Neural crest cell (in vitro differentiated cells): Measurements from ENCODE around the gene BRD1. TPM values are rescaled to one million over a fixed set of nuclear protein-coding genes. Genes with fewer than 3 reads are reported as not detected.

Experiments used
- DNase-seq: peaks from one replicate; pipeline ENCODE4 v3.0.0; 2021; ENCODE audit warnings: low read depth, mixed read lengths, low spot score
- H3K27ac Mint-ChIP-seq: one replicate; pipeline ENCODE4 v1.8.0; 2021; ENCODE audit warnings: mild to moderate bottlenecking, mixed read lengths; ENCODE audit not compliant: unreplicated experiment
- H3K27me3 Mint-ChIP-seq: 2 replicates; pipeline ENCODE4 v1.8.0; 2021; ENCODE audit warnings: low read depth, mild to moderate bottlenecking, mixed read lengths
- H3K36me3 Mint-ChIP-seq: 2 replicates; pipeline ENCODE4 v1.8.0; 2021; ENCODE audit warnings: low read depth, mild to moderate bottlenecking, mixed read lengths
- H3K4me1 Mint-ChIP-seq: 2 replicates; pipeline ENCODE4 v1.8.0; 2021; ENCODE audit warnings: mixed read lengths
- H3K4me3 Mint-ChIP-seq: one replicate; pipeline ENCODE4 v1.8.0; 2021; ENCODE audit warnings: mild to moderate bottlenecking, mixed read lengths
- H3K9me3 Mint-ChIP-seq: 2 replicates; pipeline ENCODE4 v1.8.0; 2021; ENCODE audit warnings: mixed read lengths
- total RNA-seq: library from RNA; stranded (reverse); gene quantifications from 2 replicates; pipeline ENCODE4 v1.2.1, GENCODE V29; 2021
- TF ChIP-seq, protein P1 (sequence below): fragments of 200-600 bp; sonication (generic); conservative IDR thresholded peaks from 2 replicates; pipeline ENCODE4 v1.5.0; 2021; ENCODE audit warnings: antibody characterized with exemption, mild to moderate bottlenecking

Gene BRD1
- total RNA-seq, 1 donor from 2014 or later, result 59.1 TPM

DNA sequence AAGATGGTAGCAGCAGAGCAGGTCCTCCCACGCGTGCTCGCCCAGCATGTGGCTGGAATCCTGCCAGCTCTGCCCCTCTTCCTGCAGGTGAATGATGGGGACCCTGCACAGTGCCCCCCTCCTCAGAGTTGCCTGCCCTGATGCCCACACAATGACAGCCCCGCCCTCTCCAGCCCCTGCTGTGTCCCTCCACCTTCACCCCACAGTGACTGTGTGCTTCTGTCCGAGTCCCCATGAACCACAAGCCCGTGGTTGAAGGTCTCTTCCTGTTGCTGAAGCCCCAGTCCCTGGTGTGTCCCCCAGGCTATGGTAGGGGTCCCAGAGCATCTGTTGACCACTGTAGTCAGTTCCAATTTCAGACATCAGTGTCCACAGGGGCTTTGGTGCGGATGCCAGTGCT is 71.0 kb downstream of the BRD1 start:
- TF ChIP-seq, protein P1, sequence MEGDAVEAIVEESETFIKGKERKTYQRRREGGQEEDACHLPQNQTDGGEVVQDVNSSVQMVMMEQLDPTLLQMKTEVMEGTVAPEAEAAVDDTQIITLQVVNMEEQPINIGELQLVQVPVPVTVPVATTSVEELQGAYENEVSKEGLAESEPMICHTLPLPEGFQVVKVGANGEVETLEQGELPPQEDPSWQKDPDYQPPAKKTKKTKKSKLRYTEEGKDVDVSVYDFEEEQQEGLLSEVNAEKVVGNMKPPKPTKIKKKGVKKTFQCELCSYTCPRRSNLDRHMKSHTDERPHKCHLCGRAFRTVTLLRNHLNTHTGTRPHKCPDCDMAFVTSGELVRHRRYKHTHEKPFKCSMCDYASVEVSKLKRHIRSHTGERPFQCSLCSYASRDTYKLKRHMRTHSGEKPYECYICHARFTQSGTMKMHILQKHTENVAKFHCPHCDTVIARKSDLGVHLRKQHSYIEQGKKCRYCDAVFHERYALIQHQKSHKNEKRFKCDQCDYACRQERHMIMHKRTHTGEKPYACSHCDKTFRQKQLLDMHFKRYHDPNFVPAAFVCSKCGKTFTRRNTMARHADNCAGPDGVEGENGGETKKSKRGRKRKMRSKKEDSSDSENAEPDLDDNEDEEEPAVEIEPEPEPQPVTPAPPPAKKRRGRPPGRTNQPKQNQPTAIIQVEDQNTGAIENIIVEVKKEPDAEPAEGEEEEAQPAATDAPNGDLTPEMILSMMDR, result no peak
- H3K4me1 Mint-ChIP-seq, result no peaks in the 10 kb centered on the region
- no peak for DNase-seq

DNA sequence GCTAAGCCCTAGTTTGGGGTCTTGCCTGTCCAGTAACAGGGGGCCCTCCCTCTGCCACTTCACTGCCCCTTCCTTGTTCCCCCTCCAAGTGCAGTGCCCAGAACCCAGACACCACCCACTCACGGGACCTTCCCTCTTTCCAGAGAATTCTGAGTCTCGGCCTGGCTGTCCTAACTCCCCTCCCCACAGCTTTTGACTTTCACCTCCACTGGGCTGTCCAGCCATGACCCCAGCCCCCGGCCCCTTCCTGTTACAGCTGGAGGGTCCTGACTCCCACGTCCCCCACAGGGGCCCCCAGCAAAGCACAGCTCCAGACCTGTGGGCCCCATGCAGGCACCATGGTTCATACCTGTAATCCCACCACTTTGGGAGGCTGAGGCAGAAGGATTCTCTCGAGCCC is 71.5 kb downstream of the BRD1 start:
- H3K9me3 Mint-ChIP-seq, result no peaks in the 10 kb centered on the region
- no peaks in the 10 kb centered on the region for H3K27me3 Mint-ChIP-seq
- no peak overlapping the region for H3K4me3 Mint-ChIP-seq
- H3K36me3 Mint-ChIP-seq, result peaks cover 4% of the 10 kb centered on the region
- no peak for DNase-seq
- H3K27ac Mint-ChIP-seq, result no peak overlapping the region
- TF ChIP-seq, protein P1, result no peak
- no peaks in the 10 kb centered on the region for H3K4me1 Mint-ChIP-seq

More for the DNA sequence above, 71.0 kb downstream of the BRD1 start:
- Mint-ChIP-seq H3K27me3 (no peaks in the 10 kb centered on the region), H3K4me3 (no peak overlapping the region), H3K9me3 (no peaks in the 10 kb centered on the region), H3K36me3 (peaks cover 4% of the 10 kb centered on the region), H3K27ac (no peak overlapping the region)

DNA sequence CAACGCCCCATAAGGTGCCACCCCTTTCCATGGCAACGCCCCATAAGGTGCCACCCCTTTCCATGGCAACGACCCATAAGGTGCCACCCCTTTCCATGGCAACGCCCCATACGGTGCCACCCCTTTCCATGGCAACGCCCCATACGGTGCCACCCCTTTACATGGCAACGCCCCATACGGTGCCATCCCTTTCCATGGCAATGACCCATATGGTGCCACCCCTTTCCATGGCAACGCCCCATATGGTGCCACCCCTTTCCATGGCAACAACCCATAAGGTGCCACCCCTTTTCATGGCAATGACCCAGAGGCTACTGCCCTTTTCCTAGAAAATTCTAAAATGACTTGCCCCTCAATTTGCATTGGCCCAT is 72.1 kb downstream of the BRD1 start:
- no peak overlapping the region for H3K27ac Mint-ChIP-seq
- H3K27me3 Mint-ChIP-seq, result no peaks in the 10 kb centered on the region
- no peaks in the 10 kb centered on the region for H3K9me3 Mint-ChIP-seq
- no peaks in the 10 kb centered on the region for H3K4me1 Mint-ChIP-seq
- TF ChIP-seq, protein P1, result no peak
- H3K36me3 Mint-ChIP-seq, result peaks cover 4% of the 10 kb centered on the region
- DNase-seq, result no peak
- no peak overlapping the region for H3K4me3 Mint-ChIP-seq

DNA sequence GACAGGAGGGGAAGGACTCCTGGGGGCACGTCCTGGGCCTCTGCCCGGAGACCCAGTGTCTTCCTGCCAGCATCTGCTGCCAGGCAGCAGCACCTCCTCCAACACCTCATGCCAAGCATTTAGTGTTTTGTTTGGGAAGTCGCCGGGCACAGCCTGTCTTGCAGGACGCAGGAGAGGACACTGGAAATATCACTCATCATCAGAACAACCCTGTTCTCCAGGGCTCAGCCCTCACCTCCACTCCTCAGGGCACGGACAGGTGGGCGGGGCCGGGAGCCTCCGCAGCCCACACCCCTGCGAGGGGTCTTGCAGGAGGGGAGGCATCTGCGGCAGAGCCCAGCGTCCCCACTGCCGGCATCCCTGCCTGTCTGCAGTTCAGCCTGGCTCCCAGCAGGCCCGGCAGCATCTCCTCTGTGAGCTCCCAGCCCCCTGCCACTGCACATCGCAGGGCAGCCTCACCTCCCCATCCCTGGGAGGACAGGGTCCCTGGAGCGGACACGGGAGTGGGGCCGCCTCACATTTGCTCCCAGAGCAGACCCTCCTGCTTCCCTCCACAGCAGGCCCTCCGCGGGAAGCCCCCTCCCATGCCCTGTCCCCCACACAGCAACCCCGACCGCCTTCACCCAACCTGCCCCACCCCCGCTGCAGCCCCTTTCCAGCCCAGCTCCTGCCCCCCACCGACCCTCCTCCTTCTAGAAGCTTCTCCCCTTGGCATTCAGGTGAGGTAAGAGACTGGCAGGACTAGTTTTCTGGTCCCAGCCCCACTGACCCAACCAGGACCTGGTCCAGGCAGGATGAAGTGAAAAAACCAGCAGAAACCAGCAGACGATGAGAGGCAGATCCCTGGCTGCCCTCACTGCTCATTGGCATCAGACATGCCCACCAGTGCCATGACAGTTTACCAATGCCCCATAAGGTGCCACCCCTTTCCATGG is 72.7 kb downstream of the BRD1 start:
- no peak for DNase-seq
- no peaks in the 10 kb centered on the region for H3K4me1 Mint-ChIP-seq
- H3K27me3 Mint-ChIP-seq, result no peaks in the 10 kb centered on the region
- H3K9me3 Mint-ChIP-seq, result no peaks in the 10 kb centered on the region
- no peak overlapping the region for H3K27ac Mint-ChIP-seq
- peaks cover 4% of the 10 kb centered on the region for H3K36me3 Mint-ChIP-seq
- no peak overlapping the region for H3K4me3 Mint-ChIP-seq
- TF ChIP-seq, protein P1, result no peak

DNA sequence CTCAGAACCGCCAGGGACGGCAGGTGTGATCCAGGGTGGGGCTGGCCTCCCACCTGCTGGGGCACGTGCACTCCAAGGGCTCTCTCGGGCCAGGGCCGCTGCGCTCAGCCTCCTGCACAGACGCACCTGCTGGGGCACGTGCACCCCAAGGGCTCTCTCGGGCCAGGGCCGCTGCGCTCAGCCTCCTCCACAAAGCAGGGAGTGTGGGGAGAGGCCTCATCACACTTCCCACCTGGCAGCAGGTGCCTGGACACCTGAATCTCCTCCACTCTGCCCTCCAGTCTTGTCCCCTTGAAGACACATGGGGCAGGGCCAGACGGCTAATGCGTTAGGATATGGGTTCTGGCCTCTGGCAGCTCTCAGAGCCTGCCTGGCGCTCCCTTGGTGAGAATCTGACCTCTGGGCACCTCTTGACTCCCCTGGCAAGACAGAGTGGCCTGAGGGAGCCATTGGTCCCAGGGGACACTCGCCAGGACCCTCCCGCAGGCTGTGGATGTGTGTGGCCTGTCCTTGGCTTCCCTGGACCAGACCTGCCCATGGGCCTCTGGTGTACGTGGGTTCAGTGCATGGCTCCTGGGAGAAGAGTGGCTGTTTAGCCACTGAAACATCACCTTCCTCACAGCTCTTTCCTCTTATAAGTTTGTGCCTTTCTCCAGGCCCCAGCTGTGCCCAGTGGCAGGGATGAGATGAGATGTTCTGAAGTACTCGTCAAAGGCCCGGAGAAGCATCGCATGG is 73.5 kb downstream of the BRD1 start:
- DNase-seq, result no peak
- Mint-ChIP-seq H3K36me3 (peaks cover 4% of the 10 kb centered on the region), H3K27me3 (no peaks in the 10 kb centered on the region), H3K4me3 (no peak overlapping the region), H3K9me3 (no peaks in the 10 kb centered on the region), H3K4me1 (no peaks in the 10 kb centered on the region), H3K27ac (no peak overlapping the region)
- TF ChIP-seq, protein P1, result no peak
